Measurements from ENCODE around the gene UNC5A.

UNC5A gene

GRCh38 chr5:176879663-176880361 lies 69.5 kb downstream of the UNC5A start:
- DNase-seq (ENCODE audit: low read depth) = no peak

- no peak for DNase-seq (ENCODE audit: low read depth)
Measured at GRCh38 chr5:176880366-176881020, 70.1 kb downstream of the UNC5A start.

GRCh38 chr5:176881021-176881749 lies 70.8 kb downstream of the UNC5A start:
- no peak for DNase-seq (ENCODE audit: low read depth)

GRCh38 chr5:176881816-176882566 lies 71.6 kb downstream of the UNC5A start:
- DNase-seq (ENCODE audit: low read depth) = no peak

- no peak for DNase-seq (ENCODE audit: low read depth)
Measured at GRCh38 chr5:176882567-176882903, 72.2 kb downstream of the UNC5A start.

GRCh38 chr5:176883700-176884570 lies 73.6 kb downstream of the UNC5A start:
- DNase-seq (ENCODE audit: low read depth) = no peak

GRCh38 chr5:176884571-176884890 lies 74.2 kb downstream of the UNC5A start:
- no peak for DNase-seq (ENCODE audit: low read depth)

- DNase-seq (ENCODE audit: low read depth) = no peak
Measured at GRCh38 chr5:176886336-176887251, 76.2 kb downstream of the UNC5A start.

GRCh38 chr5:176887252-176887849 lies 77.0 kb downstream of the UNC5A start:
- DNase-seq (ENCODE audit: low read depth) = no peak

- no peak for DNase-seq (ENCODE audit: low read depth)
Measured at GRCh38 chr5:176888016-176888864, 77.9 kb downstream of the UNC5A start.

GRCh38 chr5:176888865-176889165 lies 78.5 kb downstream of the UNC5A start:
- DNase-seq (ENCODE audit: low read depth) = no peak

- no peak for DNase-seq (ENCODE audit: low read depth)
Measured at GRCh38 chr5:176889321-176890280, 79.2 kb downstream of the UNC5A start.

- no peak for DNase-seq (ENCODE audit: low read depth)
Measured at GRCh38 chr5:176890455-176891330, 80.3 kb downstream of the UNC5A start.

GRCh38 chr5:176891331-176891958 lies 81.1 kb downstream of the UNC5A start:
- no peak for DNase-seq (ENCODE audit: low read depth)

GRCh38 chr5:176892663-176893062 lies 82.3 kb downstream of the UNC5A start:
- DNase-seq (ENCODE audit: low read depth) = no peak

- DNase-seq (ENCODE audit: low read depth) = no peak
Measured at GRCh38 chr5:176894298-176894697, 83.9 kb downstream of the UNC5A start.

GRCh38 chr5:176895831-176896230 lies 85.5 kb downstream of the UNC5A start:
- no peak for DNase-seq (ENCODE audit: low read depth)

Data from amniotic epithelial cell (primary cell).